SK-N-SH (cell line): ENCODE data around the gene SNX27. TPM values are rescaled to one million over a fixed set of nuclear protein-coding genes. Genes with fewer than 3 reads are reported as not detected.
A peak's percentile ranks its signal among the peaks of the same experiment; 100 is the strongest.

Experiments used
- CTCF ChIA-PET: fragments of 300-600, 350-600 bp; formaldehyde crosslinking; extraction: SDS; loops from one replicate; lab custom pipeline; 2021; lab: Yijun Ruan, JAX
- POLR2A ChIA-PET: fragments of 350-600 bp; sonication (Branson Sonifier 250); formaldehyde crosslinking; extraction: SDS; loops from one replicate; lab custom pipeline; 2020; ENCODE audit warnings: antibody characterized with exemption, inconsistent platforms; lab: Yijun Ruan, JAX
- DNase-seq: peaks from one replicate; pipeline ENCODE4 v3.0.0; 2012
- H2AFZ ChIP-seq: fragments of 200-600 bp; sonication (generic); 2 replicates; pipeline ENCODE4 v1.8.1; 2016; ENCODE audit warnings: antibody characterized with exemption, mild to moderate bottlenecking, low read depth
- H3F3A ChIP-seq: fragments of 200-600 bp; sonication (generic); replicated peaks from 2 replicates; pipeline ENCODE3; 2016; ENCODE audit warnings: antibody characterized with exemption, mild to moderate bottlenecking; ENCODE audit not compliant: insufficient read depth
- H3K27ac ChIP-seq, 2 experiments: fragments of 200-500 bp in 1 of 2; fragments of 200-600 bp in 1 of 2; sonication (Bioruptor generic) in 1 of 2; sonication (generic), shearing (Covaris generic) in 1 of 2; 2 replicates each; pipeline versions ENCODE4 v1.5.1 to v1.6.1; 2014 to 2016; ENCODE audit warnings: low read depth in 2 of 2, inconsistent platforms in 1 of 2, low read length in 1 of 2, mild to moderate bottlenecking in 1 of 2, mixed read lengths in 1 of 2
- H3K27me3 ChIP-seq: fragments of 200-600 bp; sonication (generic), shearing (Covaris generic); 2 replicates; pipeline ENCODE4 v1.6.1; 2016; ENCODE audit warnings: mixed run types; ENCODE audit not compliant: insufficient read depth
- H3K36me3 ChIP-seq, 2 experiments: fragments of 200-500 bp in 1 of 2; fragments of 200-600 bp in 1 of 2; sonication (Bioruptor generic) in 1 of 2; sonication (generic) in 1 of 2; replicated peaks in 1 of 2; 2 replicates each; pipeline versions ENCODE3 to v1.5.1; 2014 to 2016; ENCODE audit warnings: low read length in 1 of 2, mild to moderate bottlenecking in 1 of 2; ENCODE audit not compliant: insufficient read depth in 2 of 2, control insufficient read depth in 1 of 2
- H3K4me1 ChIP-seq, 2 experiments: fragments of 200-500 bp in 1 of 2; fragments of 200-600 bp in 1 of 2; sonication (Bioruptor generic) in 1 of 2; sonication (generic), shearing (Covaris generic) in 1 of 2; 2 replicates each; pipeline versions ENCODE4 v1.5.1 to v1.6.1; 2014 to 2016; ENCODE audit warnings: low read depth in 1 of 2, low read length in 1 of 2, mixed run types in 1 of 2; ENCODE audit not compliant: insufficient read depth in 2 of 2, control insufficient read depth in 1 of 2
- H3K4me2 ChIP-seq: fragments of 200-600 bp; sonication (generic), shearing (Covaris generic); 2 replicates; pipeline ENCODE4 v1.6.1; 2017; ENCODE audit warnings: mixed run types
- H3K4me3 ChIP-seq, 2 experiments: fragments of 200-500 bp in 1 of 2; fragments of 200-600 bp in 1 of 2; sonication (Bioruptor generic) in 1 of 2; sonication (generic), shearing (Covaris generic) in 1 of 2; 2 replicates each; pipeline versions ENCODE4 v1.5.1 to v1.8.1; 2014 to 2016; ENCODE audit warnings: low read depth in 2 of 2, inconsistent platforms in 1 of 2, low read length in 1 of 2, mild to moderate bottlenecking in 1 of 2, mixed read lengths in 1 of 2, moderate library complexity in 1 of 2
- H3K79me2 ChIP-seq: fragments of 200-600 bp; sonication (generic); 2 replicates; pipeline ENCODE4 v1.8.1; 2017; ENCODE audit warnings: mild to moderate bottlenecking; ENCODE audit not compliant: insufficient read depth
- H3K9ac ChIP-seq: fragments of 200-600 bp; sonication (generic); 2 replicates; pipeline ENCODE4 v1.6.1; 2017; ENCODE audit warnings: mixed run types
- H3K9me2 ChIP-seq: fragments of 200-600 bp; sonication (generic); 2 replicates; pipeline ENCODE4 v1.6.1; 2017; ENCODE audit warnings: mixed run types
- H3K9me3 ChIP-seq: fragments of 200-600 bp; sonication (generic); 2 replicates; pipeline ENCODE4 v1.6.1; 2017; ENCODE audit warnings: mixed run types, mild to moderate bottlenecking, moderate library complexity
- H4K20me1 ChIP-seq: fragments of 200-600 bp; sonication (generic); 2 replicates; pipeline ENCODE4 v1.6.1; 2017; ENCODE audit warnings: mild to moderate bottlenecking, mixed run types; ENCODE audit not compliant: insufficient read depth
- CHD2 ChIP-seq: fragments of 150-350 bp; IDR thresholded peaks from 2 replicates; pipeline ENCODE4 v1.6.1; 2018; ENCODE audit warnings: low read length; ENCODE audit not compliant: partially characterized antibody
- EP300 ChIP-seq, 2 experiments: IDR thresholded peaks; 2 replicates each; pipeline versions ENCODE4 v1.4.0 to v1.6.1; 2012; ENCODE audit warnings: borderline replicate concordance in 1 of 2, low read depth in 1 of 2, low read length in 1 of 2
- MEF2A ChIP-seq: IDR thresholded peaks from 2 replicates; pipeline ENCODE4 v1.4.0; 2012; ENCODE audit warnings: low read depth, borderline replicate concordance
- MXI1 ChIP-seq: IDR thresholded peaks from 2 replicates; pipeline ENCODE4 v1.6.1; 2012; ENCODE audit warnings: mild to moderate bottlenecking, low read depth, low read length, improper control_type of control experiment
- NRF1 ChIP-seq: IDR thresholded peaks from 2 replicates; pipeline ENCODE4 v1.6.1; 2012; ENCODE audit warnings: low read depth, mild to moderate bottlenecking, low read length
- POLR2AphosphoS5 ChIP-seq: IDR thresholded peaks from 2 replicates; pipeline ENCODE4 v1.6.1; 2012; ENCODE audit warnings: low read depth, low read length
- RAD21 ChIP-seq: IDR thresholded peaks from 2 replicates; pipeline ENCODE4 v1.6.1; 2012; ENCODE audit warnings: mild to moderate bottlenecking, low read length
- RCOR1 ChIP-seq: fragments of 150-350 bp; IDR thresholded peaks from 2 replicates; pipeline ENCODE4 v1.6.1; 2017; ENCODE audit warnings: antibody characterized with exemption, low read length
- RFX5 ChIP-seq: IDR thresholded peaks from 2 replicates; pipeline ENCODE4 v1.6.1; 2012; ENCODE audit warnings: mild to moderate bottlenecking, improper control_type of control experiment, low read length
- RXRA ChIP-seq: IDR thresholded peaks from 2 replicates; pipeline ENCODE4 v1.4.0; 2012; ENCODE audit warnings: low read depth, mild to moderate bottlenecking, borderline replicate concordance
- TEAD4 ChIP-seq: IDR thresholded peaks from 2 replicates; pipeline ENCODE4 v1.4.0; 2012; ENCODE audit warnings: mild to moderate bottlenecking, borderline replicate concordance; ENCODE audit not compliant: insufficient read depth
- WGBS: methylation state at CpG from one replicate; pipeline ENCODE4 v1.1.6; 2017; ENCODE audit warnings: low lambda C conversion rate; 5-methylcytosine and 5-hydroxymethylcytosine counted together
- polyA plus RNA-seq, 3 experiments: library from polyadenylated mRNA; depleted of rRNA; stranded (reverse); fragments of >200 nt; gene quantifications; 2 replicates each; pipeline ENCODE4 v1.2.3, GENCODE V29; 2012
- TF ChIP-seq, protein P1 (sequence below): IDR thresholded peaks from 2 replicates; pipeline ENCODE4 v1.4.0; 2012; ENCODE audit warnings: low read depth
- TF ChIP-seq, protein P2 (sequence below): fragments of 150-350 bp; IDR thresholded peaks from 2 replicates; pipeline ENCODE4 v1.6.1; 2016; ENCODE audit warnings: mild to moderate bottlenecking, low read depth, low read length

SNX27 gene
- polyA plus RNA-seq, 1 of the 3 experiments (the other 2 are of a cell fraction) = 10.8 TPM

DNA sequence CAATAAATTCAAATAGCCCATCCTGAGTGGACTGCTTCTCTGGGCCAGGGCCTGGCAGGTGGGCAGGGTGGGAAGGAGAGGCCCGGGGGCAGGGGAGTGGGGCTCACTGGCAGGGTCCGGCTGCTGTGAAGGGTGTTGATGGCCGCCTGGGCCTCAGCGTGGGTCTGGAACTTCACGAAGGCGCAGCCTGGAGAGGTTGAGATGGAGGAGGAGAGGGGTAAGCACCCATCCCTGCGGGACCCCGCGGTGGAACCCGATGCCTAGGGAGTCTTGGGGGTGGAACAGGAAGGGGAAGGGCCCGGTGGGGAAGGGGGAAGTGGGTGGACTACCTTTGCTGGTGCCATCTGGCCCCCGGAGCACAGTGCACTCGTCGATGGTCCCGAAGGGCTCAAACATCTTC, 97.0 kb downstream of the SNX27 start:
- Histone ChIP-seq H3K79me2 (no peaks in the 10 kb centered on the region), H3K4me1 (peaks cover 0 to 30% of the 10 kb centered on the region in 2 experiments; a peak in 1 of 4 replicates), H3K9me2 (no peaks in the 10 kb centered on the region), H3K27ac (no peak overlapping the region), H3K27me3 (no peaks in the 10 kb centered on the region), H3F3A (no peaks in the 10 kb centered on the region), H3K9me3 (no peaks in the 10 kb centered on the region), H4K20me1 (no peaks in the 10 kb centered on the region), H3K36me3 (no peaks in the 10 kb centered on the region), H3K9ac (no peak overlapping the region), H3K4me3 (no peak overlapping the region), H3K4me2 (no peak overlapping the region), H2AFZ (no peak overlapping the region)
- POLR2A ChIA-PET = no interaction called here
- DNase-seq = no peak
- no peak for TF ChIP-seq RXRA
- WGBS = 91% methylated on average over 11 of the region's 15 CpGs
- CTCF ChIA-PET = interaction anchor here (1.2 to 2.4 kb wide), 3 partner anchors 15 to 128 kb away, joined by 3 to 13 read pairs (median 6); no protein-coding TSS in a partner anchor

GRCh38 chr1:151710187-151710840, 98.5 kb downstream of the SNX27 start:
- no peaks in the 10 kb centered on the region for H3K36me3 ChIP-seq
- no peaks in the 10 kb centered on the region for H3F3A ChIP-seq
- no peaks in the 10 kb centered on the region for H3K9me2 ChIP-seq
- peak overlapping the region in 1 of 2 experiments; percentile 79; a peak in 2 of 4 replicates for H3K27ac ChIP-seq
- DNase-seq = peak; percentile 94
- no peak overlapping the region for H2AFZ ChIP-seq
- H3K27me3 ChIP-seq = peaks cover 4% of the 10 kb centered on the region; the same call in 1 of the 2 replicates
- no peak overlapping the region for H3K9ac ChIP-seq
- peaks cover 0 to 42% of the 10 kb centered on the region in 2 experiments; a peak in 1 of 4 replicates for H3K4me1 ChIP-seq
- H3K9me3 ChIP-seq = no peaks in the 10 kb centered on the region
- TF ChIP-seq EP300 (IDR thresholded peaks at IDR 0.05; ENCODE audit: borderline replicate concordance in 1 of 2, low read depth in 1 of 2, low read length in 1 of 2) = peak in 1 of 2 experiments; percentile 24; a peak in 1 of 4 replicates
- TF ChIP-seq TEAD4 = no peak
- peak; percentile 66 for TF ChIP-seq CHD2
- TF ChIP-seq RCOR1 = 0 out of 2 replicates have a peak, but pooled peaks have one; percentile 30
- TF ChIP-seq RAD21 = no peak
- TF ChIP-seq RFX5 = peak; percentile 47; the same call in 1 of the 2 replicates
- TF ChIP-seq POLR2AphosphoS5 = no peak
- peak; percentile 93 for TF ChIP-seq MXI1
- TF ChIP-seq, protein P1, sequence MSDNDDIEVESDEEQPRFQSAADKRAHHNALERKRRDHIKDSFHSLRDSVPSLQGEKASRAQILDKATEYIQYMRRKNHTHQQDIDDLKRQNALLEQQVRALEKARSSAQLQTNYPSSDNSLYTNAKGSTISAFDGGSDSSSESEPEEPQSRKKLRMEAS = no peak
- no peak for TF ChIP-seq MEF2A
- TF ChIP-seq, protein P2, sequence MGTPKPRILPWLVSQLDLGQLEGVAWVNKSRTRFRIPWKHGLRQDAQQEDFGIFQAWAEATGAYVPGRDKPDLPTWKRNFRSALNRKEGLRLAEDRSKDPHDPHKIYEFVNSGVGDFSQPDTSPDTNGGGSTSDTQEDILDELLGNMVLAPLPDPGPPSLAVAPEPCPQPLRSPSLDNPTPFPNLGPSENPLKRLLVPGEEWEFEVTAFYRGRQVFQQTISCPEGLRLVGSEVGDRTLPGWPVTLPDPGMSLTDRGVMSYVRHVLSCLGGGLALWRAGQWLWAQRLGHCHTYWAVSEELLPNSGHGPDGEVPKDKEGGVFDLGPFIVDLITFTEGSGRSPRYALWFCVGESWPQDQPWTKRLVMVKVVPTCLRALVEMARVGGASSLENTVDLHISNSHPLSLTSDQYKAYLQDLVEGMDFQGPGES = no peak
- no peak for TF ChIP-seq NRF1
- ChIA-PET CTCF (interaction anchor here (1.2 to 2.4 kb wide), 2 partner anchors 17 to 18 kb away, joined by 5 to 13 read pairs; no protein-coding TSS in a partner anchor), POLR2A (interaction anchor here (1.3 kb wide), 1 partner anchor 10 kb away, joined by 4 read pairs; no protein-coding TSS in a partner anchor)
- no peak overlapping the region for H3K4me2 ChIP-seq
- H3K79me2 ChIP-seq = no peaks in the 10 kb centered on the region
- H3K4me3 ChIP-seq = no peak overlapping the region
- 36% methylated on average over 15 of the region's 15 CpGs for WGBS
- H4K20me1 ChIP-seq = no peaks in the 10 kb centered on the region
